Measurements from ENCODE around the gene P2RX2.

DNA sequence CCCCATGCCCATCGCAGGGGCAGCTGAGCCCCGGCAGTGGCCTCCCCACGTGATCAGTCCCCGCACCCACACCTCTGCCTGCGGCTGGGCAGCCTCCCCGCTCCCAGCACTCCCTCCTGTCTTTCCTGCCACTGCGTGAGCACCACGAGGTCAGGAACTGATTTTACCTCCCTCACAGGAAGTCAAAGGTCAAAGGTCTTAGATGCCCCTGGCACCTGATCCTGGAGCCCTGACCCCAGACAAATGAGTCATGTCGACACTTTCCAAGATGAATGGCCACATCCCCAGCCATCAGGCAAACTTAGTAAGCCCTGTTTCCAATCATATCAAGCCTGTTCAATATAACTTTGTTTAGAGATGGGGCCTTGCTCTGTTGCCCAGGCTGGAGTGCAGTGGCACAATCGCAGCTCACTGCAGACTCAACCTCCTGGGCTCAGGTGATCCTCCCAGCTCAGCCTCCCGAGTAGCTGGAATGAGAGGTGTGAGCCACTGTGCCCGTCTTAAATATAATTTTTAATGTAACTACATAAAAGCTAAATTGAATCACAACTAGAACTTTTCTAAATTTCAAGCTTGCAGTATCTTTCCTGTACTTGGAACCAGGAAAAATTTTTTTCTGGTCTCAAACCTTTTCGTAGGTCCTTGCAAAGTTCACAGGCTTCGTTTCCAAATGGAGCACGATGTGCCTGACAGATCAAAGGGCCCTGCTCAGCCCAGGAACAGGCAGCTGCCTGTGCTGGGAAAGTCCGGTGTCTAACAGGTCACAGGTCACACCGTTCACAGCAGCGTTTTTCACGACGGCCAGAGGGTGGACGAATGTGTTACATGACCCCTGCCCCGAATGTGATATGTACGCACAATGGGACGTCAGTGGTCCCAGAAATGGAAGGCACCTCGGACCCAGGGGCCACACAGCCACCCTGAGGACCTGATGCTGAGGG, 10.1 kb upstream of the P2RX2 start:
- TF ChIP-seq CTCF (IDR thresholded peaks at IDR 0.05) (no peak), EZH2 (IDR thresholded peaks at IDR 0.05) (no peak), EZH2phosphoT487 (IDR thresholded peaks at IDR 0.05) (no peak)

Measured in neural progenitor cell (in vitro differentiated cells).